Hepatocyte (in vitro differentiated cells): ENCODE data around the gene COPS3. TPM values are rescaled to one million over a fixed set of nuclear protein-coding genes. Genes with fewer than 3 reads are reported as not detected.

ENCODE experiments used
- DNase-seq: peaks from one replicate; pipeline ENCODE4 v3.0.0-alpha.2; 2016; ENCODE audit warnings: low spot score
- H2AFZ ChIP-seq: fragments of 200-600 bp; sonication (generic); 2 replicates; pipeline ENCODE4 v1.6.0; 2016; ENCODE audit warnings: antibody characterized with exemption, mild to moderate bottlenecking
- H3K27ac ChIP-seq: fragments of 200-600 bp; sonication (generic); 2 replicates; pipeline ENCODE4 v1.5.1; 2016; ENCODE audit warnings: mild to moderate bottlenecking
- H3K27me3 ChIP-seq: fragments of 200-600 bp; sonication (generic); 2 replicates; pipeline ENCODE4 v1.6.1; 2016
- H3K36me3 ChIP-seq: fragments of 200-600 bp; sonication (generic); replicated peaks from 2 replicates; pipeline ENCODE4 v1.5.1; 2016; ENCODE audit warnings: low read depth; ENCODE audit not compliant: insufficient read depth
- H3K4me1 ChIP-seq: fragments of 200-600 bp; sonication (generic); 2 replicates; pipeline ENCODE4 v1.5.1; 2016; ENCODE audit warnings: mild to moderate bottlenecking, moderate library complexity; ENCODE audit not compliant: insufficient read depth
- H3K4me2 ChIP-seq: fragments of 200-600 bp; sonication (generic); 2 replicates; pipeline ENCODE4 v1.6.0; 2016
- H3K4me3 ChIP-seq: fragments of 200-600 bp; sonication (generic); 2 replicates; pipeline ENCODE4 v1.5.1; 2016; ENCODE audit warnings: mild to moderate bottlenecking
- H3K79me2 ChIP-seq: fragments of 200-600 bp; sonication (generic); 2 replicates; pipeline ENCODE4 v1.6.0; 2017; ENCODE audit warnings: mild to moderate bottlenecking
- H3K9me2 ChIP-seq: fragments of 200-600 bp; sonication (generic); replicated peaks from 2 replicates; pipeline ENCODE4 v1.6.0; 2017; ENCODE audit warnings: mild to moderate bottlenecking; ENCODE audit not compliant: insufficient read depth
- H3K9me3 ChIP-seq: fragments of 200-600 bp; sonication (generic); 2 replicates; pipeline ENCODE4 v1.5.1; 2016; ENCODE audit warnings: low read depth, mild to moderate bottlenecking
- H4K20me1 ChIP-seq: fragments of 200-600 bp; sonication (generic); 2 replicates; pipeline ENCODE4 v1.6.0; 2016; ENCODE audit warnings: mild to moderate bottlenecking; ENCODE audit not compliant: insufficient read depth, poor library complexity, severe bottlenecking
- CTCF ChIP-seq: fragments of 200-600 bp; sonication (generic); IDR thresholded peaks from 2 replicates; pipeline ENCODE4 v1.5.1; 2016; ENCODE audit warnings: antibody characterized with exemption, mild to moderate bottlenecking; ENCODE audit not compliant: poor library complexity
- EZH2 ChIP-seq: fragments of 200-600 bp; sonication (generic); IDR thresholded peaks from 2 replicates; pipeline ENCODE4 v1.6.1; 2016; ENCODE audit warnings: antibody characterized with exemption, mild to moderate bottlenecking, borderline replicate concordance
- EZH2phosphoT487 ChIP-seq: fragments of 200-600 bp; sonication (generic); IDR thresholded peaks from one replicate; pipeline ENCODE4 v1.6.1; 2018; ENCODE audit warnings: antibody characterized with exemption, mild to moderate bottlenecking, low read depth, moderate library complexity; ENCODE audit not compliant: unreplicated experiment, severe bottlenecking
- WGBS: methylation state at CpG from one replicate; pipeline ENCODE4 v1.1.6; 2016; ENCODE audit warnings: low lambda C conversion rate; ENCODE audit errors: missing lambda C conversion rate; 5-methylcytosine and 5-hydroxymethylcytosine counted together
- polyA plus RNA-seq: library from polyadenylated mRNA; unstranded; fragments of >200 nt; fragmentation: Nextera tagmentation; extraction: Ambion mirVana; gene quantifications from 2 replicates; pipeline ENCODE4 v1.2.1, GENCODE V29; 2016
- total RNA-seq: library from RNA; depleted of rRNA; stranded (reverse); fragments of >200 nt; gene quantifications from 2 replicates; pipeline ENCODE4 v1.2.3, GENCODE V29; 2014

The COPS3 gene
- total and polyA plus RNA-seq, 2 experiments from 2014 or later: 56.4 to 69.5 TPM

- no peak overlapping the region for H3K4me2 ChIP-seq
- no peaks in the 10 kb centered on the region for H3K79me2 ChIP-seq
- H4K20me1 ChIP-seq: no peaks in the 10 kb centered on the region
- no peak for DNase-seq
- no peaks in the 10 kb centered on the region for H3K9me2 ChIP-seq
- 93% methylated on average over 6 of the region's 6 CpGs for WGBS
- H3K9me3 ChIP-seq: no peaks in the 10 kb centered on the region
- H3K4me3 ChIP-seq: no peak overlapping the region
- TF ChIP-seq CTCF (no peak), EZH2 (no peak), EZH2phosphoT487 (no peak)
- H3K27me3 ChIP-seq: no peaks in the 10 kb centered on the region
- H3K36me3 ChIP-seq: no peaks in the 10 kb centered on the region
- no peaks in the 10 kb centered on the region for H3K4me1 ChIP-seq
- H2AFZ ChIP-seq: no peak overlapping the region
- H3K27ac ChIP-seq: no peak overlapping the region
Observed at GRCh38 chr17:17315142-17315821, 34.2 kb upstream of the COPS3 start.

- Histone ChIP-seq H2AFZ (no peak overlapping the region), H3K4me3 (no peak overlapping the region), H3K9me2 (no peaks in the 10 kb centered on the region), H3K4me1 (no peaks in the 10 kb centered on the region), H4K20me1 (no peaks in the 10 kb centered on the region), H3K27me3 (no peaks in the 10 kb centered on the region), H3K9me3 (no peaks in the 10 kb centered on the region), H3K4me2 (no peak overlapping the region), H3K27ac (no peak overlapping the region), H3K36me3 (no peaks in the 10 kb centered on the region), H3K79me2 (no peaks in the 10 kb centered on the region)
- TF ChIP-seq CTCF (no peak), EZH2 (no peak), EZH2phosphoT487 (no peak)
- WGBS: 80% methylated on average over 5 of the region's 5 CpGs
- DNase-seq: no peak
Observed at GRCh38 chr17:17314501-17315071, 33.5 kb upstream of the COPS3 start.

- no peaks in the 10 kb centered on the region for H3K9me3 ChIP-seq
- H2AFZ ChIP-seq: no peak overlapping the region
- no peaks in the 10 kb centered on the region for H3K36me3 ChIP-seq
- H3K4me3 ChIP-seq: no peak overlapping the region
- 53% methylated on average over 12 of the region's 12 CpGs for WGBS
- no peaks in the 10 kb centered on the region for H4K20me1 ChIP-seq
- H3K27me3 ChIP-seq: no peaks in the 10 kb centered on the region
- H3K4me1 ChIP-seq: no peaks in the 10 kb centered on the region
- peak; percentile 77 for DNase-seq
- H3K9me2 ChIP-seq: no peaks in the 10 kb centered on the region
- no peaks in the 10 kb centered on the region for H3K79me2 ChIP-seq
- TF ChIP-seq EZH2 (no peak), CTCF (peak; percentile 59)
- no peak overlapping the region for H3K27ac ChIP-seq
- H3K4me2 ChIP-seq: no peak overlapping the region
Observed at GRCh38 chr17:17313350-17313991, 32.4 kb upstream of the COPS3 start.
